ENCODE data around the gene KIF7.
"Not testable (repeated sequence)": the region's sequence is repeated elsewhere in the genome, so short reads cannot be mapped to it uniquely, and the experiment has no call there.

Gene KIF7

GRCh38 chr15:89615135-89615534, 40.1 kb downstream of the KIF7 start:
- DNase-seq = no peak

DNA sequence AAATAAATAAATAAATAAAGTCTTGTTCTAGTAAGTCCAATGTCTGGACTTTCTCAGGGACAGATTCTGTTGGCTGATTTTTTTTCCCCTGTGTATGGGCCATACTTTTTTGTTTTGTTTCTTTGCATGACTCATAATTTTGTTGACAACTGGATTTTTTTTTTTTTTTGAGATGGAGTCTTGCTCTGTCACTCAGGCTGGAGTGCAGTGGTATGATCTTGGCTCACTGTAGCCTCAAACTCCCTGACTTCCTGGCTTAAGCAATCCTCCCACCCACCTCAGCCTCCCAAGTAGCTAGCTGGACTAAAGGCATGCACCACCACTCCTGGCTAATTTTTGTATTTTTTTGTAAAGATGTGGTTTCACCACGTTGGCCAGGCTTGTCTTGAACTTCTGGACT, 41.1 kb downstream of the KIF7 start:
- DNase-seq = no peak

DNA sequence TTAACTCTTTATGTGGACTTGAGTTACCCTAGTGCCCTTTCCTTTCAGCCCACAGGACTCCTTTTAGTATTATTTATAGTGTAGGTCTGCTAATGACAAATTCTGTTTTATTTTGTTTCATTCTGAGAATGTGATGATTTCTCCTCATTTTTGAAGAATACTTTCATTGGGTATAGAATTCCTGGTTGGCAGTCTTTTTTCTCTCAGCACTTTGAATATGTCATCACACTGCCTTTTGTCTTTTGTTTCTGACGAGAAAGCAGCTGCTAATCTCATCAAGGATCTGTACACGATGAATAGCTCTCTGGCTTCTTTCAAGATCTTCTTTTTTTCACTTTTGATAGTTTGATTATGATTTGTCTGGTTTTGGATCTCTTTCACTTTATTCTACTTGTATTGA, 42.2 kb downstream of the KIF7 start:
- DNase-seq = no peak

DNA sequence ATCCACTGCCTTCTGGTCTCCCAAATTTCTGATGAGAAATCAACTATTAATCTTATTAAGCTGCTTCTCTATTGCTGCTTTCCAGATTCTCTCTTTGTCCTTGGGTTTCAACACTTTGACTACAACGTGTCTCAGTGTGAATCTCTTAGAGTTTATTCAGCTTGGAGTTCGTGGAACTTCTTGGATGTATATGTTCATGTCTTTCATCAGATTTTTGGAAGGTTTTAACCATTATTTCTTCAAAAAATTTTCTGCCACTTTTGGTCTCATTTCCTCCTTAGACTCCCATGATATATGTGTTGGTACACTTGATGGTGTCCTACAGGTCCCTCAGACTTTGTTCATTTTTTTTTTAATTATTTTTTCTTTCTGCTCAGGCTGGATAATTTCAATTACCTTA, 44.0 kb downstream of the KIF7 start:
- DNase-seq = no peak

DNA sequence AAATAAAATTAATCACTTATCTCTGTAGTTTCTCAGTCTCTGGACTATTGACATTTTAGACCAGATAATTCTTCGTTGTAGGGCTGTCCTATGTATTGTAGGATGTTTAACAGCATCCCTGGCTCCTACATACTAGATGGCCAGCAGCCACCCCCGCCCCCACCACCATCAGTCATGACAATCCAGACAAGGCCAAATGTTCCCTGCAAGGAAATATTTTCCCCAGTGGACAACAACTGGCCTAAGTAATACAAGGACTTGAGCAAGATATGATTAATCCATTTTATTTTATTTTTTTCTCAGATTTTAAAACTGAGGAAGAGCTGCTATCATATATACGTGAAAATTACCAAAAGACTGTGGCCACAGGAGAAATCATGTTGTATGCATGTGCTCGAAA, 56.2 kb downstream of the KIF7 start:
- no peak for DNase-seq

DNA sequence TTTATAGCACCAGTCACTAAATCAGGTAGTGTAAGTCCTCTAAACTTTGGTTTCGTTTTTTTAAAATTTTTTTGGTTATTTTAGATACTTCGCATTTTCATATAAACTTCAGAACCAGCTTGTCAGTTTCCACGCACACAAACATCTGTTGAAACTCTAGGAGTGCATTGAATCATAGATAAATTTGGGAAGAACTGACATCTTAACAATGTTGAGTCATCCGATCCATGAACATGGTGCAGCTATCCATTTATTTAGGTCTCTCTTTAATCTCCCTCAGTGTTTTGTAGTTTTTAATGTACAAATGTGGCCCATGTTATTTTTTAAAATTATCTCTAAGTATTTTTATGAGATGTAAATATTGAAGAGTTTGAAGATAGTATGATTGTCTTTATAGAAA, 62.2 kb downstream of the KIF7 start:
- DNase-seq = no peak

DNA sequence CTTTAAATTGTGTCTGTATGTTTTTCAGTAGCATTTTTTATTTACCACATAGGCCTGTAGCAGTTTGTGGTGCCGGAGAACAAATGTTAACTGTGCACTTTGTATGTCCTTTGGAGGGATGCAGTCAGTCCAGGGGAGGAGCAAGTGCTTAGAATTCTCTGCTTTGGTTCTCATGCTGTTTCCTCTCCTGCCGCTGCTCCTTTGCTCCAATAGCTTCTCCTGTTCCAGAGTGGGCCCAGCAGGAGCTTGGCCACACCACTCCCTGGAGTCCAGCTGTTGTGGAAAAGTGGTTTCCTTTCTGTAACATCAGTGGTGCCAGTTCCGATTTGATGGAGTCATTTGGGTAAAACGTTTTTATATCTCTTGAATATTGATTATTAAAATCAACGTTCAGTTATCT, 63.4 kb downstream of the KIF7 start:
- no peak for DNase-seq

DNA sequence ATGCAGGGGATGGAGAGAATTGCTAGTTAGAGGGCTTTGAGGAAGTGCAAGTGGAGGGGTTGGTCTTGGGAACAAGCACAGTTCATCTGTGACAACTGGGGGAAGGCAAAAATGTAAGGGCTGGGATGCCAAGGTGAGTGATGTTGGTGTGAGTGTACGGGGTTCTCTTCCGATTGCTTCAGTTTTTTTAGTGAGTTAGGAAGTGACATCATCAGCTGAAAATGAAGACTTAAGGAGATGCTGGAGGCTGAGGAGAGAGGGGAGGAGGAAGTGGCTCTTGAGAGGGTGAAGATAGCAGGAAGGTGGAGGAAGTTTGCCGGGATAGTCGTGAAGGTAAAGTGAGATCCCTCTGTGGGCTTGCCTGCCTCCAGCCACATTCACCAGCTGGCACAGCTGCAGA, 67.3 kb downstream of the KIF7 start:
- DNase-seq = no peak

- no peak for DNase-seq
Measured at GRCh38 chr15:89586651-89587050, 68.6 kb downstream of the KIF7 start.

DNA sequence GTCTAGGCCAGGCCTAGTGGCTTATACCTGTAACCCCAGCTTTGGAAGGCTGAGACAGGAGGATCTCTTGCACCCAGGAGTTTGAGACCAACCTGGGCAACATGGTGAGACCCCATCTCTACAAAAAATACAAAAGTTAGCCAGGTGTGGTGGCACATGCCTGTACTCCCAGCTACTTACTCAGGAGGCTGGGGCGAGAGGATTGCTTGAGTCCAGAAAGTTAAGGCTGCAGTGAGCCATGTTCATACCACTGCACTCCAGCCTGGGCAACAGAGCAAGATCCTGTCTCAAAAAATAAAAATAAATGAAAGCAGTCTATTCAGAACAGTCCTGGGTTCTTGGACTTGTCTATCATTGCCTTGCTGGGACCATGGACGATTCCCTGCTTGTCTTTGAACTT, 74.5 kb downstream of the KIF7 start:
- DNase-seq = not testable (repeated sequence)

DNA sequence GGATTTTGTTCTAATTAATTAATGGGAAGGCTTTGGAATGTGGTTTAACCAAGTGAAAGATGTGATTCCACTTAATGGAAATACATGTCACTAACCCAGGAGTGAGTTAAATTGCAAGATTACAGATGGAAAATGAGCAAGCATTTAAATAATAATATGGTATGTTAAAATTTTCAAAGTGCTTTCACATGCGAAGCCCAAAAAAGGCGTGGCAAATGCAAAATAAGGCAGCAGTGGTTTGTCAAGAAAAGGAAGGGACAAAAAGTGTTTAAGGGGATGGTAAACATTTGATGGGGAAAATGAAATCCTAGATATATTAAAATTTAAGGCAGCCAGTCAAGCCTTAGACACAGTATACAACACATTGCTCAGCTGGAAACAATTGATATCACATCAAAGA, 77.1 kb downstream of the KIF7 start:
- DNase-seq = no peak
